NCI-H1105 treated with DMSO at 0.1 percent for 48 hours (cell line): ENCODE results near the gene C1QTNF6.

Source experiments
- DNase-seq: peaks from one replicate; lab custom pipeline; 2025; lab: John Stamatoyannopoulos, UW

The C1QTNF6 gene

GRCh38 chr22:37190262-37190780 lies 2.3 kb upstream of the C1QTNF6 start:
- no peak for DNase-seq

- no peak for DNase-seq
Measured at GRCh38 chr22:37188901-37189466, 937 bp upstream of the C1QTNF6 start.

- DNase-seq, result no peak
Measured at GRCh38 chr22:37187552-37187890, 526 bp downstream of the C1QTNF6 start.

- DNase-seq, result no peak
Measured at GRCh38 chr22:37186997-37187522, 987 bp downstream of the C1QTNF6 start.

- DNase-seq, result no peak
Measured at GRCh38 chr22:37186228-37186996, 1.6 kb downstream of the C1QTNF6 start.

- DNase-seq, result no peak
Measured at GRCh38 chr22:37185646-37186227, 2.3 kb downstream of the C1QTNF6 start.

GRCh38 chr22:37184816-37185541 lies 3.1 kb downstream of the C1QTNF6 start:
- no peak for DNase-seq

- no peak for DNase-seq
Measured at GRCh38 chr22:37184380-37184755, 3.7 kb downstream of the C1QTNF6 start.

- no peak for DNase-seq
Measured at GRCh38 chr22:37183432-37184379, 4.3 kb downstream of the C1QTNF6 start.

GRCh38 chr22:37182949-37183245 lies 5.2 kb downstream of the C1QTNF6 start:
- DNase-seq, result no peak

- no peak for DNase-seq
Measured at GRCh38 chr22:37182101-37182948, 5.7 kb downstream of the C1QTNF6 start.

- DNase-seq, result no peak
Measured at GRCh38 chr22:37181681-37182080, 6.4 kb downstream of the C1QTNF6 start.

GRCh38 chr22:37180531-37181231 lies 7.4 kb downstream of the C1QTNF6 start:
- DNase-seq, result no peak

- no peak for DNase-seq
Measured at GRCh38 chr22:37179622-37180420, 8.2 kb downstream of the C1QTNF6 start.

- DNase-seq, result no peak
Measured at GRCh38 chr22:37179126-37179470, 8.9 kb downstream of the C1QTNF6 start.

GRCh38 chr22:37178350-37179125 lies 9.5 kb downstream of the C1QTNF6 start:
- DNase-seq, result no peak

- no peak for DNase-seq
Measured at GRCh38 chr22:37177755-37178154, 10.3 kb downstream of the C1QTNF6 start.

GRCh38 chr22:37177221-37177620 lies 10.8 kb downstream of the C1QTNF6 start:
- no peak for DNase-seq
